ENCODE results near the gene POM121L12. TPM values are rescaled to one million over a fixed set of nuclear protein-coding genes. Genes with fewer than 3 reads are reported as not detected.

Gene POM121L12
- total RNA-seq, 2 experiments from 2014 or later = not detected

GRCh38 chr7:53022893-53023292, 12.5 kb upstream of the POM121L12 start:
- intact Hi-C loops (cut with micrococcal nuclease; ENCODE audit: unreplicated experiment) = no loop called here
- CTCF ChIA-PET (ENCODE audit: unreplicated experiment) = no interaction called here
- H3K27ac ChIP-seq (ENCODE audit: low read depth, low read length, poor library complexity, severe bottlenecking) = no peak overlapping the region

GRCh38 chr7:53048638-53049037, 13.2 kb downstream of the POM121L12 start:
- no peak for DNase-seq (ENCODE audit: low spot score)
- no peaks in the 10 kb centered on the region for H3K9me3 ChIP-seq (ENCODE audit: low read length)
- POLR2A ChIA-PET = no interaction called here
- CTCF ChIA-PET (ENCODE audit: unreplicated experiment) = no interaction called here
- intact Hi-C loops (cut with micrococcal nuclease; ENCODE audit: unreplicated experiment) = no loop called here
- TF ChIP-seq, protein P1, sequence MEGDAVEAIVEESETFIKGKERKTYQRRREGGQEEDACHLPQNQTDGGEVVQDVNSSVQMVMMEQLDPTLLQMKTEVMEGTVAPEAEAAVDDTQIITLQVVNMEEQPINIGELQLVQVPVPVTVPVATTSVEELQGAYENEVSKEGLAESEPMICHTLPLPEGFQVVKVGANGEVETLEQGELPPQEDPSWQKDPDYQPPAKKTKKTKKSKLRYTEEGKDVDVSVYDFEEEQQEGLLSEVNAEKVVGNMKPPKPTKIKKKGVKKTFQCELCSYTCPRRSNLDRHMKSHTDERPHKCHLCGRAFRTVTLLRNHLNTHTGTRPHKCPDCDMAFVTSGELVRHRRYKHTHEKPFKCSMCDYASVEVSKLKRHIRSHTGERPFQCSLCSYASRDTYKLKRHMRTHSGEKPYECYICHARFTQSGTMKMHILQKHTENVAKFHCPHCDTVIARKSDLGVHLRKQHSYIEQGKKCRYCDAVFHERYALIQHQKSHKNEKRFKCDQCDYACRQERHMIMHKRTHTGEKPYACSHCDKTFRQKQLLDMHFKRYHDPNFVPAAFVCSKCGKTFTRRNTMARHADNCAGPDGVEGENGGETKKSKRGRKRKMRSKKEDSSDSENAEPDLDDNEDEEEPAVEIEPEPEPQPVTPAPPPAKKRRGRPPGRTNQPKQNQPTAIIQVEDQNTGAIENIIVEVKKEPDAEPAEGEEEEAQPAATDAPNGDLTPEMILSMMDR (conservative IDR thresholded peaks at IDR 0.05; ENCODE audit: low read length) = no peak
- no peak for TF ChIP-seq EZH2phosphoT487 (IDR thresholded peaks at IDR 0.05; ENCODE audit: borderline replicate concordance, low read depth, low read length)
- H3K27ac ChIP-seq (ENCODE audit: low read depth, low read length, poor library complexity, severe bottlenecking) = no peak overlapping the region
- H3K4me1 ChIP-seq (ENCODE audit: insufficient read depth, low read length, poor library complexity, severe bottlenecking) = no peaks in the 10 kb centered on the region
- no TSS peak for BruUV-seq (replicated peaks)
- H4K20me1 ChIP-seq (ENCODE audit: insufficient read depth, low read length) = no peaks in the 10 kb centered on the region
- no peaks in the 10 kb centered on the region for H3K79me2 ChIP-seq (ENCODE audit: insufficient read depth, low read depth, low read length)
- no peak overlapping the region for H3K4me3 ChIP-seq (ENCODE audit: low read depth, low read length, poor library complexity, severe bottlenecking)
- H3K4me2 ChIP-seq (ENCODE audit: low read length) = no peak overlapping the region
- H2AFZ ChIP-seq (ENCODE audit: low read length) = no peak overlapping the region
- H3K36me3 ChIP-seq (ENCODE audit: insufficient read depth, low read length) = no peaks in the 10 kb centered on the region
- H3K9me2 ChIP-seq (ENCODE audit: insufficient read depth, low read length) = no peaks in the 10 kb centered on the region

More at GRCh38 chr7:53022893-53023292, 12.5 kb upstream of the POM121L12 start:
- POLR2A ChIA-PET = no interaction called here
- no TSS peak for BruUV-seq (replicated peaks)
- DNase-seq (ENCODE audit: low spot score) = no peak
- Histone ChIP-seq H3K4me3 (ENCODE audit: low read depth, low read length, poor library complexity, severe bottlenecking) (no peak overlapping the region), H3K36me3 (ENCODE audit: insufficient read depth, low read length) (no peaks in the 10 kb centered on the region), H2AFZ (ENCODE audit: low read length) (no peak overlapping the region), H3K9me2 (ENCODE audit: insufficient read depth, low read length) (no peaks in the 10 kb centered on the region), H4K20me1 (ENCODE audit: insufficient read depth, low read length) (no peaks in the 10 kb centered on the region), H3K9me3 (ENCODE audit: low read length) (no peaks in the 10 kb centered on the region), H3K4me2 (ENCODE audit: low read length) (no peak overlapping the region), H3K4me1 (ENCODE audit: insufficient read depth, low read length, poor library complexity, severe bottlenecking) (no peaks in the 10 kb centered on the region), H3K79me2 (ENCODE audit: insufficient read depth, low read depth, low read length) (no peaks in the 10 kb centered on the region)
- no peak for TF ChIP-seq EZH2phosphoT487 (IDR thresholded peaks at IDR 0.05; ENCODE audit: borderline replicate concordance, low read depth, low read length)
- TF ChIP-seq, protein P1 (conservative IDR thresholded peaks at IDR 0.05; ENCODE audit: low read length) = no peak

DNA sequence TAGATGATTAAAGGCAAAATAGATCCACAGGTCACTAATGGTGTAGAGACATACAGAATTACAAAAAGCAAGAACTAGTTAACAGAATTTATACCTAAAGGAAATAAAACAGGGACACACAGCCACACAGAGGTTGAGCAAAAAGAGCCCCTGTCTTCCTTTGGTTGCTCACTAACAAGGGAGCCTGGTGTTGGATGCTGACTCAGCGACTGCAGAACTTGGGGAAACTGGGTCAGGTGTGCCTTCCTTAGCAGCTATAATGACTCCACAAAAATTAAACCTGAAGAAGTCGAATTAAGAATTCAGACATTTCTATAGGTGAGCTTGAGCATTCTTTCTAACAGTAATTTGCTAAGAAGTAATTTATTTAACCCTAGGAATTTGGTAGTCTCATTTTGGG, 15.0 kb downstream of the POM121L12 start:
- TF ChIP-seq, protein P1 (conservative IDR thresholded peaks at IDR 0.05; ENCODE audit: low read length) = no peak
- intact Hi-C loops (cut with micrococcal nuclease; ENCODE audit: unreplicated experiment) = no loop called here
- no TSS peak for BruUV-seq (replicated peaks)
- Histone ChIP-seq H3K4me2 (ENCODE audit: low read length) (no peak overlapping the region), H3K36me3 (ENCODE audit: insufficient read depth, low read length) (no peaks in the 10 kb centered on the region), H3K79me2 (ENCODE audit: insufficient read depth, low read depth, low read length) (no peaks in the 10 kb centered on the region), H4K20me1 (ENCODE audit: insufficient read depth, low read length) (no peaks in the 10 kb centered on the region), H3K27ac (ENCODE audit: low read depth, low read length, poor library complexity, severe bottlenecking) (no peak overlapping the region), H2AFZ (ENCODE audit: low read length) (no peak overlapping the region), H3K9me3 (ENCODE audit: low read length) (no peaks in the 10 kb centered on the region), H3K4me1 (ENCODE audit: insufficient read depth, low read length, poor library complexity, severe bottlenecking) (no peaks in the 10 kb centered on the region), H3K9me2 (ENCODE audit: insufficient read depth, low read length) (no peaks in the 10 kb centered on the region), H3K4me3 (ENCODE audit: low read depth, low read length, poor library complexity, severe bottlenecking) (no peak overlapping the region)
- POLR2A ChIA-PET = no interaction called here
- CTCF ChIA-PET (ENCODE audit: unreplicated experiment) = no interaction called here
- DNase-seq (ENCODE audit: low spot score) = no peak
